HL-60 (cell line): Measurements from ENCODE around the gene DAAM2.

ENCODE experiments used
- CTCF ChIP-seq: IDR thresholded peaks from one replicate; pipeline ENCODE4 v1.5.1; 2011; ENCODE audit warnings: low read length, control low read depth, inconsistent platforms; ENCODE audit not compliant: insufficient read depth
- GABPA ChIP-seq: IDR thresholded peaks from 2 replicates; pipeline ENCODE4 v1.6.1; 2012; ENCODE audit warnings: low read depth
- POLR2AphosphoS5 ChIP-seq: IDR thresholded peaks from 2 replicates; pipeline ENCODE4 v1.6.1; 2012; ENCODE audit warnings: low read depth
- REST ChIP-seq: IDR thresholded peaks from 2 replicates; pipeline ENCODE4 v1.6.1; 2012; ENCODE audit warnings: low read depth; ENCODE audit not compliant: insufficient replicate concordance

GRCh38 chr6:39879535-39879934 lies 87.4 kb downstream of the DAAM2 start:
- no peak for TF ChIP-seq CTCF
- TF ChIP-seq POLR2AphosphoS5, result no peak
- TF ChIP-seq GABPA, result no peak
- TF ChIP-seq REST, result no peak
